GM19351 (cell line): ENCODE results near the gene SNX15.

Source experiments
- ATAC-seq: cut with Tn5 transposase; IDR thresholded peaks from one replicate; pipeline ENCODE4 v1.9.1; 2021; ENCODE audit warnings: mild to moderate bottlenecking, moderate library complexity; ENCODE audit not compliant: unreplicated experiment

The SNX15 gene

DNA sequence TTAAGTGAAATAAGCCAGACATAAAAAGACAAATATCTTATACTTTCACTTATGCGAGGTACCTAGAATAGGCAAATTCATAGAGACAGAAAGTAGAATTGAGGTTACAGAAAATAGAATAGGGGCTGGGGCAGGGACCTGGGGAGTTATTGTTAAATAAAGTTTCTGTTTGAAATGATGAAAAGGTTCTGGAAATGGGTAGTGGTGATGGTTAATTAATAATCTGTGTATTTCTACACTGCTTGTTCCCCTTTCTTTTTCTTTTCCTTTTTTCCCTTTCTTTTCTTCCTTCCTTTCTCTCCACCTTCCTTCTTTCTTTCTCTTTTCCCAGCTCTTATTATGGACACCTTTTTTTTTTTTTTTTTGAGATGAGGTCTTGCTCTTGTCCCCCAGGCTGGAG lies 28.3 kb downstream of the SNX15 start:
- no peak for ATAC-seq

DNA sequence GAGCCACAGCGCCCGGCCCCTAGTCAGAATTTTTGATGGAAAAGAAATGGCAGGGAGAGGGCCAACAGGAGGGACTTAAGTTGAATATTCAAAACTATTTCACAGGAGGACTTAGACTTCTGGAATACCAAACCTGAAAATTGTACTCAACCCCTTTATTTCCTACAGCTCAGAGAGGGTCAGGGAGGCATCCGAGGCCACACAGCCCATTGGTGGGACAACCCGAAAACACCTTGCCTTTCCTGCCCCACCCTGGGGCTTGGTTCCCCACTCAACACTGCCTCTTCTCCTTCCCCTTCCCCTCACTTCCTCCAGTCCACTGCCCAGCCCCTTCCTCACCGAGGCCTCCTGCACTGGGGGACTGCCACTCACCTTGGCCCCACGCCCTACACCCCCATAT lies 29.8 kb downstream of the SNX15 start:
- ATAC-seq, result no peak

DNA sequence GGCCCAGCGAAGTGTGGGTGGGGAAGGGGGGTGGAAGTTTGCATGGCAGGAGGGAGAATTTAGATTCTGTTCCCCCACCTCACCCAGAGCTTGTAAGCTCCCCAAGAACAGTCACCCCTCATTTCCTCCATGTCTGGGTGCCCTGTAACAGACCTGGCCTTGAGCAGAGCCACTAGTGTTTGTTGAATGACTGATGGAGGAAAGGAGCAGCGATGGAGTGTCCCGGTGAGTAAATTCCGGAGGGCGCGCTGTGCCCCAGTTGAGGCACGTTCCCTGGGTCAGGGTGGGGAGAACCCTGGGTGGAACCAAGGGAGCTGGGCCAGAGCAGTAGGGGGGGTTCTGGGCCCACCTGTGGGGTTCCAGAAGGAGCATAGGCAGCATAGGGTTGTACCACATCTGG lies 30.3 kb downstream of the SNX15 start:
- no peak for ATAC-seq

DNA sequence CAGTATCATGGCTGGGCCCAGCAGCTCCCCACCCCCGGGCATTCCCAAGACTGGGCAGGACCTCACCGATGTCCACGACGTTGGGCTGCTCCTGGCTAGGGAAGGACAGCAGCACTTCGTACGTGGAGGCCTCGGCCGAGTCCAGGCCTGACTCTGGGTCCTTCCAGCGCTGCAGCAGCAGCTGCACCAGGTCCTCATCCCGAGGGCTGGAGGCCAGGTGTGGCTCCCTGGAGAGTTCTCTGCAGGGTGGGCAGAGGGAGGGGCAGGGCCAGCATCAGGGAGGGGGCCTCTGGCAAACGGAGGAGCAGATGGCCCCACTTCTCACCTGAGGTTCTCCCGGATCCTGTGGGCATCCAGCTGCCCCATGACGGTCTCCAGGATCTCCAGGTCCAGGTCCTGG lies 30.8 kb downstream of the SNX15 start:
- no peak for ATAC-seq

DNA sequence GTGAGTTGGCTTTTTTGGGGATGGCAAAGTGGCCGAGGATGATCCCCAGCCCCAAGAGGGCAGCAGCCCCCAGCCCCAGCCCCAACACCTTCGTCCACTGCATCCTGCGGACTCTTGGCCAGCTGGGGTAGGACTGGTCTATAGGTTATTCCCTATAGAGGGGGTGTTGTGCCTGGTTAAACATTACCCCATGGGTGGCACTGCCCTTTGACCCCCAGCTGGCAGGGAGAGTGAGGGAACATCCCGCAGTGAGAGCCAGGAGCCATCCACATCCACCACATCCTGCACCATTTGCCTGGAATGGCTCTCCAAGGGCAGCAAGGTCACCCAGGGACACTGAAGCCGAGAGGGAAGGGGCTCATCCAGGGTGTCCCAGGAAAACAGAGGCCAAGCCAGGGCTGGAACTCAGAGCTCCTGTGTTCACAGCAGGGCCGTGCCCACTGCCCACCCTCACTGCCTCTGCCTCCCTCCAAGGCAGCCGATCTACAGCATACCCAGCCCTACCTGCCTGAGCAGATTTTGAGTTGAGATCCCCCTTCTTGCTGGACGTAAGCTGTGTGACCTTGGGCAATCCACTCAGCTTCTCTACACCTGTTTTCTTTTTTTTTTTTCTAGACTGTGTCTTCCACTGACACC lies 31.3 kb downstream of the SNX15 start, which contains the start of gene NAALADL1:
Gene NAALADL1, minus strand, starts transcription at position 135 of the 636 bp plus-strand sequence. Its CDS starts 32 bp downstream, at position 103.
- no peak for ATAC-seq

DNA sequence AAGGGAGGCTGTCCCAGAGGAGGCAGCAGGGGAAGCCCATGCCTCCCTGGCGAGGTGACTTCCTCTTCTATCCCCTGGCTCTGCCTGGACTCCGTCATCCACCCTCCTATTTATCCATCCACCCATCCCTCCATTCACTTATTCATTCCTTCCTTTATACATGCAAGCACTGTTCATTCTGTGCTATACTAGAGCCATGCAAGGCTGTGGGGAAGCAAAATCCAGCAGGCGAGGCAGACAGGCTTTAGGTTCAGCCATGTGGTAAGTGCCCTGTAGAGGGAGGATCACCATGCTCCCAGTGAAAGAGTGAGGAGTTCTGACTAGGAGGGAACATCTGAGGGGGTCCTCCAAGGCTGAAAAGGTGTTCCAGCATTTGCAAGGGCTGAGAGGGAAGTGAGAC lies 32.3 kb downstream of the SNX15 start:
- no peak for ATAC-seq

DNA sequence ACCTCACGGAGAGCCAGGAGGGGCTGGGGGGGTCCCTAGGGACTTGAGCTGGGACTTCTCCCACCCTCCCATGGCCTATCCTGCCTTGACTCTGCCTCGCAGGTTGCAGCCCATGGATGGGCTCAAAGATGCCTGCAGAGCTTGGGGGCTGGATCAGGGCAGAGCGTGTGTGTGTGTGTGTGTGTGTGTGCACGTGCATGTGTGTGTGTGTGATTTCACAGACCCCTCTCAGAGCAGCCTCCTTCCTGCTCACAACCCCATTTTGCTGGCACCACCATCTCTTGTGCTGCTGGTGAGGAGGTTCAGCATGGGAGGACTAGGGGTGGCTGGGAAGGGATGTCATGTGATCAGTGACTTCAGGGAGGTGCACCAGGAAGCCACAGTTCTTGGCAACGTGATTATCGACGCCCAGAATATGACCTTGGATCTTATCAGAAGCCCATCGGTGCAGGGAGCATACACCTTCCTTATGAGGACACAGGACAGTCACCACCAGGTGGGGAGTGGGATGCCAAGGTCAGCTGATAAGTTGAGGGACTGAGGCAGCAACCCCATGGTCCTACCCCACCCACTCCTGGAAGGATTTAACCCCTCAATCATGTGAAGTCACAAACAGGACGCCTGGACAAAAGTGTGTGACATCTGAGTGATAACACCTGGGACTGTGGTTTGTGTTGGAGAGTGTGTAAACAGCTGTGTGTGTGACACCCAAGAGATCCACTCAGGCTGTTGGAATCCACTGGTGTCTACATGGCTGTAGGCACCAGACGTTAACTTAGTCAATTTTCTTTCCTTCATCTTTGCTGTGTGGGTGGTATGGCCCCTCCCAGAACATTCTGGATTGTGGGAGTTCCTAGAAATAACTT lies 33.0 kb downstream of the SNX15 start:
- ATAC-seq, result no peak

DNA sequence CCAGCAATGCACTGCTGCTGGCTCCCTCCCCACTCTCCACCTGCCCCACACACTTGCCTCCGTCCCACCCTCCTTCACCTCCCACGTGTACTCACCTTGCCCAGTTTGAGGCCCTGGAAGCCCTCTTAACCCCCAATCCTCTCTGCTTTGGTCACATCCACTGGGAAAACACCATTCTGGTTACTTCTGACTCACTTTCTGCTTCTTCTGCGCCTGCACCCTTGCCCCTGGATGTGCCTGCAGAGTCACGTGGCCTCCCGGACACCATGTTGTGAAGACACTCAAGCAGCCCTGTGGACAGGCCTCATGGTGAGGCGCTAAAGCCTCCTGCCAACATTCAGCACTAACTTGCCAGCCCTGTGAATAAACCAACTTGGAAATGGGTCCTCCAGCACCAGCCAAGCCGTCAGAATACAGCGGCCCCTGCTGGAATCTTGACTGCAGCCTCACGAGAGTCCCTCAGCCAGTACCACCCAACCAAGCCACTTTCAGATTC lies 33.7 kb downstream of the SNX15 start:
- no peak for ATAC-seq

DNA sequence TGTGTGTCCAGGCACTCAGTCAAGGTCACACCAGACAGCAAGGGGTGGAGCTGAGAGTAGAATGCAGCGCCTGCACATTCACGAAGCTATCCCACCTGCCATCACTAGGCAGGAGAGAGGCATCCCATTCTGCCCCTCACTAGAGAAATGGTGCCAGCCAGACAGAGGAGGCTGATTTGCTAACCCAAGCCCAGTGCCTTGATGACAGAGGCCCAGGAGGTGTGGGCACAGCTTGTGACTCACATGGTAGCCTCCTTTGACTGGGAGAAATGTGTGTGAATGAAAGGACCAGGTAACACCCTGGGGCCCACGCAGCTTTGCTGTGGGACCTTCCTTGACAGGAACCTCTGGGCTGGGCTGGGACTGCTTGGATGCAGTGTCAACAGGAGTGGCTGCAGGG lies 36.3 kb downstream of the SNX15 start:
- ATAC-seq, result no peak

DNA sequence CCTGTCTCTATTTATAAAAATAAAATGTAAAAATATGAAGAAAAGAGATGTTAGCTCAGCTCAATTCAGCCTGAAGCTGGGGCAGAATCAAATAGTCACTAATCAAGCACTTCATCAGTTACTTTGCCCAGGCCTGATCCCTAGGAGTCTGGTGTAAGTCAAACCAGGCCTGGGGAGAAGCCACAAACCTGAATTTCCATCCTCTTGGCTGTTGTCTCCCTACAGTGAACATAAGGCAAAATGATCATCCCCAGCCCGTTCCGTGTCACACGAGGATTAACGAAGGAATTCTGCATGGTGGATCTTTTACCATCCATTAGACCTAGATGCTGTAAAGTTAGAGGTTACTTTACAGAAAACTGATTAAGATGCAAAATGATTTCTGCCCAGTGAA lies 37.6 kb downstream of the SNX15 start:
- ATAC-seq, result no peak

DNA sequence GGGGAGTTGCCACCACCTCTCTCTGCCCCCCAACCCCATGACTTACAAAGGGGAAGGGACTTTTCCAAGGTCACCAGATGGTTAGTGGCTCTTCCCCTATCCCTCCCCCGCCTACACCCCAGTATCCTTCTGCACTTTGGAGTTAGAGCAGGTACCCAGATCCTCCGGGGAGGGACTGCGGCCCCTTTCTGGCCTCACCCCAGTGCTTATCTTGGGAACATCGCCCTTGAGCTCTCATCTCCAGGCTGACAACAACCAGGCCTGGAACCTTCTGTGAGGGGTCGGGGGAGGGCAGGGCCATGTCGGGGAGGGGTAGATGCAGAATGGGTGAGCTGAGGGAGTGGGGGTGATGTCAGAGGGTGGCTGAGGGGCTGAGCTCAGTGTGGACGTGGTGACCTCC lies 38.6 kb downstream of the SNX15 start:
- no peak for ATAC-seq

DNA sequence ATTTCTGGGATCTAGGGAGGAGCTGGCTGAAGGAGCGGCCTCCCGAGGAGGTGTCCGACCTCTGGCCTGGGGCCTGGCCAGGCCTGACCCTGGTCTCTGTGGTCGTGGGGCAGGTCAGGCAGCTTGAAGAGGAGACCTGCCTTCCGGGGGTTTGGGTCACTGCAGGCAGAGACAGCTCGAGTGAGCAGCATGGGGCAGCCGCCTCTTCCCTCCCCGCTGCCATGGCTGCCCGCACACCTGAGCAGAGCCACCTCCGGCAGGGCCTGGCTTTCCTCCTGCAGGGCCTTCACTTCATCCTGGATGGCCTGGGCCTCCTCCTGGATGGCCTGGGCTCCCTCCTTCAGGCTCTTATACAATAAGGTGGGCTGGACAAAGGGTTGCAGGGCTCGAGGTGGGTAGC lies 39.1 kb downstream of the SNX15 start:
- no peak for ATAC-seq

DNA sequence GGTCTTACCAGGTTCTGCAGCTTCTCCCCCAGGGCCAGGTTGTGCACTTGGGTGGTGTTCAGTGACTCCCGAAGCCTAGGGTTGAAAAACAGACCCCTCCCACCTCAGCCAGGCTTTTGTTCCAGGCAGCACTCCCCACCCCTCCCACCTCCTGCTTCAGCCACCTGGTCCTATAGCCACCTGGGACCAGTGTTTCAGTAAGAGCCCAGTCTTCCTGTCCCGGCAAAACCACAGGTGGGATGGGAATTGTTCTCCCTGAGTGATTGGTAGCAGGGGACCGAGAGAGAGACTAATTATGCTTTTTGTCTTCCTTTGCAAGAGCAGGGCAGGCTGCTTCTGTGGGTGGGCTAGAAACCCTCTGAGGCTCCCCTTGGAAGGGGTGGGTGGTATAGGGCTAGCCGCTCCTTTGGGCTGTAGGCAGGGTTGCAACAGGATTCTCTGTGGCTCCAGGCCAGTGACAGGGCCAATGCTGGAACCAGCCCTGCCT lies 39.6 kb downstream of the SNX15 start:
- no peak for ATAC-seq

DNA sequence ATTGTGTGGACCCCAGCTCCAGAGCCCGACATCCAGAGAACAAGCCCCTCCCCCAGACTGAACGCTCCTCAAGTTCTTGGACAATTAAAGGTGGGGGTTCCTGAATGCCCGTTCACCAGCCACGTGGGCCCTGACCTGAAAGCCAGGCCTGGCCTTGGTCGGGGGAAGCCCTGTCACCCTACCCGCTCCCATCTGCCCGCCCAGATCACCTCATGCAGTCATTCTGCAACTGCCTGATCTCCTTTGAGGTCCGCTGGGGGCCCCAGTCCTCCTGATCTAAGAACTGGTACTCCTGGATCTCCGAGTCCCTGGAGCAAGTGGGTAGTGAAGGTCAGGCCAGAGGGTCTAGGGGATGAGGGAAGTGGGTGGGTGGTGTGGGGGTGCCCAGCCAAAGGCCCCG lies 40.2 kb downstream of the SNX15 start:
- ATAC-seq, result no peak

DNA sequence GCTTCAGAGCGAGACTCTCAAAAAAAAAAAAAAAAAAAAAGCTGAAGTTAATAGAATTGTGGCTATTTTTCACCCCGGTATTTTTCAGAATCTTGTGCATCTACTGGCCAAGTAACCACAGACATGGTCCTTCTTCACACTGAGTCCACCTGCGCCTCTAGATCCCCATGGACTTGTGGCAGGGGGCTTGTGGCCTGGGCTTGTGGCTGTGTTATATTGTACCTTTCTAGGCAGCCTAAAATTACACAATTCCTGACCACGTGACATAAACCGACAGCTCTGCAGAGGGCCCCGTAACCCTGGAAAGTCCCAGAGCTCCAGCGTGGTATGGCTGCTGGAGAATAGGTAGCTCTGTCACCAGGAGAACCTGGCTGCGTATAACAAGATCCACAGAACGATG lies 42.0 kb downstream of the SNX15 start:
- ATAC-seq, result no peak

DNA sequence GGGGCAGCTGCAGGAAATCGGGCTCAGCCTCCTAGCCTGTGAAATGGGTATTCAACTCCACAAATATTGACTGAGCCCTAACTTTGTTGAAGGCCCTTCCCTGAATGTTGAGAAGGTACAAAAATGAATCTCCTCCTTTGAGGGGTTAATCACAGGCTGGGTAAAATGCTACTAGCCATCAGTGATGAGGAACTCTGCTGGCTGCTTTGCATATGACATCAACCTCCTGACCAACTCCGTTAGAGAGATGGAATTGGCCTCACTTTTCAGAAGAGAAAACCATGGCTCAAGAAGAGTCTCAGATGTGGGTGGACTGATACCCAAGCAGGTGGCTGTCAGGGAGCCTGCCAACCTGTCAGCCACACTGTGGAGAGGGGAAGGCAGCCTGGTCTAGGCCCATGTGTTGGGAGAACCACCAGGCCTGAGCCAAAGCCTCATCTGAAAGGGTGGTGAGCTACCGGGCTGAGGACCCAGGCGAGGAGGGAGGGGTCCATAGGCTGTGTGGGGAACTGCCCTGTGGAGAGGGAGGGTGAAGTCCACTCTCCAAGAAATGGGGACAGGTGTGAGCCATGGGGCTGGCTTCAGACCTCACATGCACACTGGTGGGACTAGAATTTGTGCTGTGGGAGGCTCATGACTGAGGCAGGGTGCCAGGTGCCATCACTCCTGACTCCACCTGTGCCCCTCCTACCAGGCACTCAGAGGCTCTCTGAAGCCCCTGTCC lies 44.8 kb downstream of the SNX15 start:
- ATAC-seq, result no peak

DNA sequence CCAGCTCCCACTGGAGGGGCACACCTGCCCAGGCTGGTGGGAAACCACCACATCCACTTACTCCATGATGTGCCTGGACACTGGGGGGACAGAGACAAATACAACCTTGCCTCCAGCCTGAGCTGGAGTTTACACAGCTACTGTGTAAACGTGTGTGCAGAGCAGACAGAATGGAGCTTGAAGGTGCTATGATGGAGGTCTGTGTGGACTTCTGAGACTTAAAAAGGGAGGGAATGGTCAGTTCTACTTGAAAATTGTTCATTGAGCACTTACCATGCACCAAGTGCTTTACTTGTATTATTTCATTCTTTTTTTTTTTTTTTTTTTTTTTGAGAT lies 45.4 kb downstream of the SNX15 start:
- no peak for ATAC-seq

DNA sequence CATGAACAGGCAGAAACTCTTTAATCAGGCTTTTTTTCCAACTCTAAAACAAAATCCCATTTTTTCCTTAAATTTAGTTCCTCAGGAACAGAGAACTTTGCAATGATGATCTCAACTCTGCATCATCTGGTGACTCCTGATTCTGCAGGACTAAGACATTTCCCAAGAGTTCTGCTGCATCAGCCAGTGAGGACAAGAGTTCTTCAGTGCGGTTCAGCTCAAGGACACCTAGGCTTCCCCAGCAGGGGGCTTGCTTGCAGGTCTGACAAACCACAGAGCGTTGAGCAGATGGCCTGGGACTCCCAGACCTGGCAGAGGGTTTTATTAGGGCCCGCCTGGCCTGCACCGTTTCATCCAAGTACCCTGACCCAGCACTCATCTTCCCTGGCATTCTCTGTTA lies 50.2 kb downstream of the SNX15 start:
- ATAC-seq, result no peak

DNA sequence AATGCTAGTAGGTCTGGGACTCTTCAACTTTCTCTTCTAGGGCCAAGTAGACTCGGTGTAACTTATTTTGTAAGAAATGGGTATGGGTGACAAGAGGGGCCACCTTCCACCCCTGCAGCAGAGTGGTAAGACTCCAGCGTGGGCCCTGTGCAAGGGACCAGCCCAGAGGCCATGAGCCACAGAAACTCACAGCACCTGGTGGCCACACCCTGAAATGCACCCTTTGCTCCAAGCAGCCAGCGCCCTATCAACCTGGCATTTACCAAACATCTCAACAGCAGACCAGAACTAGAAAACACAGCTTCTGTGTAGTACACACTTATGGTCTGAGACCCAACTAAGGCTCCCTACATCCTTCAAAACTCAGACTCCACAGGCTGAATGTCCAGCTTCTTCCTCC lies 50.9 kb downstream of the SNX15 start:
- ATAC-seq, result no peak

DNA sequence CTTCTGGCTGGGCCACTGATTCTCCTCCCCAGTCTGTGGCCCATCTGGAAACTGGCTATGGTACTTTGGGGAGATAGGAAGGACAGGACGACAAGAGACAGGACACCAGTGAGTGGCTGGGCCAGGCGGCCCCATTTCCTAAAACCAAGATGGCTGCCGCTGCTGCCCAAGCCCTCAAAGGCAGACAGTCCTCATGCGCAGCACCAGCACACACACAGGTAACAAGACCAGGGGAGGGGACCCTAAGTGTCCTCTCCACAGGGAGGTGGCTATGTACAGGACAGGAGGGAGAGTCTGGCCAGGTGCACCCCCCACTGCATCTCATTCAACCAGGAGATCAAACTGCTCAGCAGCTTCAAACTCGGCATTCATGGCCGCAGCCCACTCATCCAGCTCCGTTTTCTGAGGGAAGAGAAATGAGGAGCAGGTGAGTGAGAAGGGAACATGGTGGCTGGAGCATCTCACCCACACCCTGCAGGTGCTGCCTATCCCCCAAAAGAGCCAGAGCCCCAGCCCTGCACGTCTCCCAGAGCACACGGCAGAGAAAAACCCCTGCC lies 51.6 kb downstream of the SNX15 start:
- no peak for ATAC-seq

DNA sequence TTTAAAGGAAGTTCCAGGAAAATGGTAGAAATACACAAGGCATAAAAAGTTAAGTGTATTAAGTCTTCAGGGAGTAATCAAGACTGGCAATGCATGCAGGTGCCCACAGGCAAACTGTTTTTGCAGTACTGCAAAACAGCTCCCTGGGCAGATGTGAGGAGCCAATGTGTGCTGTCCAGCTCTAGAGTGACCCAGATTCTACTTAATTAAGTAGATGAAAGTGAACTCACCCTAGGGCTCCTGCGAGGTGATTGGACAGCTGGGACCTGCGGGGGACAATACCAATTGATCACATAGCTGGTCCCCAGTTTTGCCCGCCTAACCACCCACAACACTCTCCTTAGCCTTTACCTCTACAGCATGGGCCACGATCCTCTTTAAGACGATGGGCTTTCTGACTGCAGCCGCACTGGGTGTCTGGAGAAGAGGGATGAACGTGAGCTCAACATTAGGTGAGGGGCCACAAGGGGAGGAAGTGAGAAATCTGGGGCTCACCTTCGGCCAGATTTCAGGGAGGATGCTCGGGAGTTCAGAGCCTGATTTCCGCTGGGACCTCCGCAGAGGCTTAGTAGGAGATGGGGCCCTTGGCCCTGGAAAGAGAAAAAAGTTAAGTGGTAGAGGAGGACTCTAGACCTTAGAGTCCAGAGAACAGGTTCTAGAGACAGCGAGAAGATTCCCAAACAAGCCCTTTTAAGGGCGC lies 56.0 kb downstream of the SNX15 start:
- peak; percentile 16 for ATAC-seq
